Astrocyte of the spinal cord (primary cell): ENCODE measurements around the gene C6.

Experiments used
- DNase-seq: peaks from one replicate; pipeline ENCODE4 v3.0.0; 2011; ENCODE audit warnings: low read depth, low spot score
- H3K4me3 ChIP-seq: 2 replicates; pipeline ENCODE4 v1.5.1; 2011; ENCODE audit warnings: low read depth, mild to moderate bottlenecking, low read length, moderate library complexity
- CTCF ChIP-seq: IDR thresholded peaks from 2 replicates; pipeline ENCODE4 v1.5.1; 2012; ENCODE audit warnings: low read depth, mild to moderate bottlenecking, low read length, inconsistent platforms
- in situ Hi-C: cut with HindIII; loops from 2 replicates; pipeline ENCODE4 v1.10.0; 2017; ENCODE audit warnings: low sequenced_read_pairs

C6 gene

GRCh38 chr5:41176952-41177351 is 36.4 kb downstream of the C6 start:
- no peak for DNase-seq
- no peak for TF ChIP-seq CTCF
- in situ Hi-C loops, result no loop called here

GRCh38 chr5:41172012-41172411 is 41.3 kb downstream of the C6 start:
- H3K4me3 ChIP-seq, result no peak overlapping the region
- no peak for TF ChIP-seq CTCF
- no peak for DNase-seq
- in situ Hi-C loops, result no loop called here

More at GRCh38 chr5:41176952-41177351, 36.4 kb downstream of the C6 start:
- no peak overlapping the region for H3K4me3 ChIP-seq

- in situ Hi-C loops, result no loop called here
- H3K4me3 ChIP-seq, result no peak overlapping the region
- DNase-seq, result peak; percentile 53
- TF ChIP-seq CTCF, result no peak
Measured at GRCh38 chr5:41161271-41161670, 52.1 kb downstream of the C6 start.

GRCh38 chr5:41157272-41157894 is 55.9 kb downstream of the C6 start:
- TF ChIP-seq CTCF, result no peak
- DNase-seq, result peak; percentile 27
- H3K4me3 ChIP-seq, result no peak overlapping the region
- in situ Hi-C loops, result no loop called here

- peak; percentile 57 for DNase-seq
- TF ChIP-seq CTCF, result no peak
- no peak overlapping the region for H3K4me3 ChIP-seq
- in situ Hi-C loops, result no loop called here
Measured at GRCh38 chr5:41156739-41157138, 56.6 kb downstream of the C6 start.

- no peak for TF ChIP-seq CTCF
- in situ Hi-C loops, result no loop called here
- H3K4me3 ChIP-seq, result no peak overlapping the region
- DNase-seq, result peak; percentile 26
Measured at GRCh38 chr5:41154491-41154890, 58.8 kb downstream of the C6 start.
